HCT116 (cell line): ENCODE data around the gene TUNAR. TPM values are rescaled to one million over a fixed set of nuclear protein-coding genes. Genes with fewer than 3 reads are reported as not detected.

ENCODE experiments used
- ATAC-seq: fragments of 200-7000 bp; cut with Tn5 transposase; 2 replicates; pipeline ENCODE4 v1.9.1; 2020; ENCODE audit warnings: mild to moderate bottlenecking, moderate library complexity
- BruUV-seq: library from RNA; stranded (reverse); fragments of 400-500 nt; replicated peaks from 2 replicates; lab custom pipeline; 2021; lab: Mats Ljungman, UMichigan
- CTCF ChIA-PET: fragments of 300-600 bp; sonication (Branson Sonifier 250); formaldehyde crosslinking; loops from one replicate; lab custom pipeline; 2021; ENCODE audit warnings: antibody characterized with exemption; lab: Charles Lee
- POLR2A ChIA-PET: fragments of 300-600, 350-600 bp; sonication (Branson Sonifier 250); formaldehyde crosslinking; loops from one replicate; lab custom pipeline; 2021; ENCODE audit warnings: antibody characterized with exemption; lab: Charles Lee
- RAD21 ChIA-PET, 2 experiments: fragments of 300-600 bp; sonication (Branson Sonifier 250); formaldehyde crosslinking; loops; one replicate each; lab custom pipeline; 2023; ENCODE audit warnings: low total read pairs in 2 of 2; ENCODE audit not compliant: uncharacterized antibody in 2 of 2, unreplicated experiment in 2 of 2, low non-redundant PET in 1 of 2; lab: Charles Lee
- DNase-seq: peaks from one replicate; pipeline ENCODE4 v3.0.0-alpha.2; 2010; ENCODE audit warnings: low read depth, low spot score
- H2AFZ ChIP-seq: fragments of 200-600 bp; shearing (Covaris generic), sonication (generic); 2 replicates; pipeline ENCODE4 v1.6.1; 2017; ENCODE audit warnings: low read depth, mixed run types, mixed read lengths, antibody characterized with exemption, low read length; ENCODE audit not compliant: poor library complexity, severe bottlenecking
- H3K27ac ChIP-seq: 2 replicates; pipeline ENCODE4 v1.5.1; 2012; ENCODE audit warnings: low read depth, low read length
- H3K27me3 ChIP-seq: fragments of 200-600 bp; sonication (generic); 2 replicates; pipeline ENCODE4 v1.6.1; 2016; ENCODE audit warnings: mixed run types, low read length, mixed read lengths; ENCODE audit not compliant: insufficient read depth
- H3K36me3 ChIP-seq, 2 experiments: fragments of 200-500 bp in 1 of 2; fragments of 200-600 bp in 1 of 2; sonication (Bioruptor generic) in 1 of 2; sonication (generic) in 1 of 2; 2 replicates each; pipeline versions ENCODE4 v1.5.1 to v1.6.1; 2014 to 2016; ENCODE audit warnings: low read length in 2 of 2, inconsistent platforms in 1 of 2, mixed read lengths in 1 of 2, mixed run types in 1 of 2; ENCODE audit not compliant: insufficient read depth in 2 of 2, control insufficient read depth in 1 of 2
- H3K4me1 ChIP-seq, 2 experiments: fragments of 200-600 bp in 1 of 2; sonication (generic) in 1 of 2; 2 replicates each; pipeline versions ENCODE4 v1.5.1 to v1.6.1; 2012 to 2017; ENCODE audit warnings: low read length in 2 of 2, inconsistent platforms in 1 of 2, mild to moderate bottlenecking in 1 of 2, mixed read lengths in 1 of 2, mixed run types in 1 of 2, moderate library complexity in 1 of 2; ENCODE audit not compliant: insufficient read depth in 2 of 2, control insufficient read depth in 1 of 2
- H3K4me2 ChIP-seq: fragments of 200-600 bp; sonication (generic); 2 replicates; pipeline ENCODE4 v1.6.1; 2017; ENCODE audit warnings: mixed run types, low read length, mixed read lengths
- H3K4me3 ChIP-seq, 2 experiments: fragments of 200-600 bp in 1 of 2; sonication (generic) in 1 of 2; replicated peaks in 1 of 2; 2 replicates each; pipeline ENCODE4 v1.5.1; 2011 to 2016; ENCODE audit warnings: low read length in 2 of 2, control low read depth in 1 of 2, low read depth in 1 of 2, mild to moderate bottlenecking in 1 of 2, mixed read lengths in 1 of 2, mixed run types in 1 of 2
- H3K79me2 ChIP-seq: fragments of 200-600 bp; sonication (generic); 2 replicates; pipeline ENCODE4 v1.6.1; 2017; ENCODE audit warnings: mild to moderate bottlenecking, mixed run types, low read length, moderate library complexity, mixed read lengths; ENCODE audit not compliant: insufficient read depth
- H3K9ac ChIP-seq: fragments of 200-600 bp; sonication (generic); 2 replicates; pipeline ENCODE4 v1.6.1; 2016; ENCODE audit warnings: low read length, mixed read lengths
- H3K9me2 ChIP-seq: fragments of 200-600 bp; sonication (generic), shearing (Covaris generic); 2 replicates; pipeline ENCODE4 v1.6.1; 2017; ENCODE audit warnings: mixed run types, mild to moderate bottlenecking, moderate library complexity; ENCODE audit not compliant: insufficient read depth
- H3K9me3 ChIP-seq, 2 experiments: fragments of 200-500 bp in 1 of 2; fragments of 200-600 bp in 1 of 2; sonication (Bioruptor generic) in 1 of 2; sonication (generic) in 1 of 2; 2 replicates each; pipeline ENCODE4 v1.6.1; 2014 to 2017; ENCODE audit warnings: low read length in 2 of 2, mixed read lengths in 2 of 2, inconsistent platforms in 1 of 2, low read depth in 1 of 2, mild to moderate bottlenecking in 1 of 2, mixed run types in 1 of 2, moderate library complexity in 1 of 2; ENCODE audit not compliant: control insufficient read depth in 1 of 2, insufficient read depth in 1 of 2
- H4K20me1 ChIP-seq: fragments of 200-600 bp; sonication (generic), shearing (Covaris generic); 2 replicates; pipeline ENCODE4 v1.6.1; 2017; ENCODE audit warnings: mixed run types, mild to moderate bottlenecking, moderate library complexity; ENCODE audit not compliant: insufficient read depth
- ATF3 ChIP-seq: IDR thresholded peaks from 2 replicates; pipeline ENCODE4 v1.6.1; 2012
- CBX3 ChIP-seq: IDR thresholded peaks from 2 replicates; pipeline ENCODE4 v1.6.1; 2012; ENCODE audit warnings: low read depth
- CEBPB ChIP-seq: IDR thresholded peaks from 2 replicates; pipeline ENCODE4 v1.6.1; 2012; ENCODE audit warnings: low read depth
- CTCF ChIP-seq, 3 experiments: fragments of 200-600 bp in 1 of 3; sonication (generic) in 1 of 3; IDR thresholded peaks in 2 of 3; conservative IDR thresholded peaks in 1 of 3; 2 replicates each; pipeline ENCODE4 v1.5.1; 2012 to 2017; ENCODE audit warnings: low read depth in 2 of 3, low read length in 2 of 3, antibody characterized with exemption in 1 of 3, borderline replicate concordance in 1 of 3, control low read depth in 1 of 3, mild to moderate bottlenecking in 1 of 3, mixed read lengths in 1 of 3, mixed run types in 1 of 3, moderate library complexity in 1 of 3; ENCODE audit not compliant: insufficient read depth in 1 of 3
- ELF1 ChIP-seq: IDR thresholded peaks from 2 replicates; pipeline ENCODE4 v1.6.1; 2012; ENCODE audit warnings: low read depth, borderline replicate concordance
- EZH2 ChIP-seq: fragments of 200-600 bp; sonication (generic); IDR thresholded peaks from 2 replicates; pipeline ENCODE4 v1.6.1; 2017; ENCODE audit warnings: antibody characterized with exemption, mixed run types
- FOSL1 ChIP-seq: IDR thresholded peaks from 2 replicates; pipeline ENCODE4 v1.6.1; 2012; ENCODE audit warnings: low read depth
- JUND ChIP-seq: IDR thresholded peaks from 2 replicates; pipeline ENCODE4 v1.6.1; 2012
- POLR2A ChIP-seq: IDR thresholded peaks from 2 replicates; pipeline ENCODE4 v1.7.0; 2011; ENCODE audit warnings: borderline replicate concordance; ENCODE audit not compliant: insufficient read depth, insufficient read length; ENCODE audit errors: extremely low read depth
- POLR2AphosphoS5 ChIP-seq: IDR thresholded peaks from 2 replicates; pipeline ENCODE4 v1.6.1; 2011; ENCODE audit warnings: mild to moderate bottlenecking, low read depth, low read length, moderate library complexity
- RAD21 ChIP-seq: IDR thresholded peaks from 2 replicates; pipeline ENCODE4 v1.6.1; 2012; ENCODE audit warnings: low read depth, mild to moderate bottlenecking
- TCF7L2 ChIP-seq: IDR thresholded peaks from 2 replicates; pipeline ENCODE4 v1.7.0; 2011; ENCODE audit warnings: borderline replicate concordance, inconsistent platforms; ENCODE audit not compliant: insufficient read depth, insufficient read length; ENCODE audit errors: extremely low read depth
- ZFX ChIP-seq: fragments of 450-650 bp; IDR thresholded peaks from 2 replicates; pipeline ENCODE4 v1.6.1; 2017
- intact Hi-C: fragments of 100-400 bp; cut with micrococcal nuclease; formaldehyde crosslinking; loops from 2 replicates; pipeline ENCODE4 v1.10.0; 2022
- total RNA-seq: library from RNA; stranded (reverse); gene quantifications from one replicate; pipeline ENCODE4 v1.2.1, GENCODE V29; 2021; ENCODE audit not compliant: unreplicated experiment
- TF ChIP-seq, protein P1 (sequence below): IDR thresholded peaks from 2 replicates; pipeline ENCODE4 v1.6.1; 2011; ENCODE audit warnings: mild to moderate bottlenecking, low read length, moderate library complexity; ENCODE audit not compliant: insufficient replicate concordance; ENCODE audit errors: extremely low read depth

Gene TUNAR
- total RNA-seq, 1 experiment from 2014 or later: not detected

- ChIA-PET POLR2A (no interaction called here), RAD21 (no interaction called here), CTCF (no interaction called here)
- H3K4me2 ChIP-seq: no peak overlapping the region
- H3K9ac ChIP-seq: no peak overlapping the region
- TF ChIP-seq CTCF (IDR thresholded peaks at IDR 0.05 in 2 of 3, conservative IDR thresholded peaks at IDR 0.05 in 1 of 3; ENCODE audit: borderline replicate concordance in 1 of 3, insufficient read depth in 1 of 3, low read depth in 2 of 3, low read length in 2 of 3) (no peak), FOSL1 (no peak), TCF7L2 (no peak), EZH2 (no peak), CEBPB (no peak), JUND (no peak), POLR2A (no peak)
- no peaks in the 10 kb centered on the region for H3K79me2 ChIP-seq
- intact Hi-C loops: no loop called here
- H3K9me3 ChIP-seq: no peaks in the 10 kb centered on the region
- H3K4me3 ChIP-seq: no peak overlapping the region
- no peak for ATAC-seq
- H3K4me1 ChIP-seq: no peaks in the 10 kb centered on the region
- H3K27ac ChIP-seq: no peak overlapping the region
- H3K9me2 ChIP-seq: no peaks in the 10 kb centered on the region
- H3K36me3 ChIP-seq: no peaks in the 10 kb centered on the region
- peaks cover 63% of the 10 kb centered on the region for H3K27me3 ChIP-seq
- no peaks in the 10 kb centered on the region for H4K20me1 ChIP-seq
- BruUV-seq: no TSS peak
- no peak overlapping the region for H2AFZ ChIP-seq
- DNase-seq: no peak
Measured at GRCh38 chr14:95922080-95922479, 45.4 kb downstream of the TUNAR start.

DNA sequence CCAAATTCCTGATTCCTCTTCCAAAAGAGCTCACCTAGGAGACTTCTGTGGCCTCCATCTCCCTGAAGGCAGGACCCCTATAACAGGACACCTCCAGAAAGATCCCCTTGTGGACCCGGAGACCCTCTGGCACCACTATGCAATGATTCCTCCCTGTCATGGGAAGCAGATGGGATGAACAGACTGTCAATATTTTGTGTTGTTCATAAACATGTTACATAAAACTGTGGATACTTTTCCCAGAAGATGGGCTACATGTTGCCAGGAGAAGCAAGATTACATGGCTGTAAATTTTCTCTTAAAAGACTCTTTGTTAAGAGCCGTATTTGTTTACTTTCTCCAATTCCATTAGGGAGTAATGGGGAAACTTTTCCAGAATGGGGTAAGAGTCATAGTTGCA lies 52.1 kb downstream of the TUNAR start:
- no peak overlapping the region for H3K4me3 ChIP-seq
- H3K79me2 ChIP-seq: no peaks in the 10 kb centered on the region
- RAD21 ChIA-PET: no interaction called here
- POLR2A ChIA-PET: no interaction called here
- intact Hi-C loops: no loop called here
- CTCF ChIA-PET: no interaction called here
- H3K27me3 ChIP-seq: peaks cover 54% of the 10 kb centered on the region
- no peak overlapping the region for H2AFZ ChIP-seq
- no peaks in the 10 kb centered on the region for H3K9me3 ChIP-seq
- ATAC-seq: no peak
- no TSS peak for BruUV-seq
- no peaks in the 10 kb centered on the region for H3K9me2 ChIP-seq
- no peak for DNase-seq
- no peak overlapping the region for H3K4me2 ChIP-seq
- no peak overlapping the region for H3K27ac ChIP-seq
- H3K9ac ChIP-seq: no peak overlapping the region
- no peaks in the 10 kb centered on the region for H3K36me3 ChIP-seq
- H4K20me1 ChIP-seq: no peaks in the 10 kb centered on the region
- H3K4me1 ChIP-seq: no peaks in the 10 kb centered on the region
- TF ChIP-seq TCF7L2: no peak
- TF ChIP-seq FOSL1: no peak
- TF ChIP-seq CBX3: no peak
- TF ChIP-seq RAD21: no peak
- no peak for TF ChIP-seq POLR2A
- TF ChIP-seq ELF1: no peak
- TF ChIP-seq ATF3: no peak
- TF ChIP-seq CTCF (IDR thresholded peaks at IDR 0.05 in 2 of 3, conservative IDR thresholded peaks at IDR 0.05 in 1 of 3; ENCODE audit: borderline replicate concordance in 1 of 3, insufficient read depth in 1 of 3, low read depth in 2 of 3, low read length in 2 of 3): no peak
- TF ChIP-seq ZFX: no peak
- TF ChIP-seq, protein P1, sequence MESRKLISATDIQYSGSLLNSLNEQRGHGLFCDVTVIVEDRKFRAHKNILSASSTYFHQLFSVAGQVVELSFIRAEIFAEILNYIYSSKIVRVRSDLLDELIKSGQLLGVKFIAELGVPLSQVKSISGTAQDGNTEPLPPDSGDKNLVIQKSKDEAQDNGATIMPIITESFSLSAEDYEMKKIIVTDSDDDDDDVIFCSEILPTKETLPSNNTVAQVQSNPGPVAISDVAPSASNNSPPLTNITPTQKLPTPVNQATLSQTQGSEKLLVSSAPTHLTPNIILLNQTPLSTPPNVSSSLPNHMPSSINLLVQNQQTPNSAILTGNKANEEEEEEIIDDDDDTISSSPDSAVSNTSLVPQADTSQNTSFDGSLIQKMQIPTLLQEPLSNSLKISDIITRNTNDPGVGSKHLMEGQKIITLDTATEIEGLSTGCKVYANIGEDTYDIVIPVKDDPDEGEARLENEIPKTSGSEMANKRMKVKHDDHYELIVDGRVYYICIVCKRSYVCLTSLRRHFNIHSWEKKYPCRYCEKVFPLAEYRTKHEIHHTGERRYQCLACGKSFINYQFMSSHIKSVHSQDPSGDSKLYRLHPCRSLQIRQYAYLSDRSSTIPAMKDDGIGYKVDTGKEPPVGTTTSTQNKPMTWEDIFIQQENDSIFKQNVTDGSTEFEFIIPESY: no peak
- no peak for TF ChIP-seq EZH2
- TF ChIP-seq POLR2AphosphoS5: no peak
